Loucy (cell line): ENCODE results near the gene OR4D1.
"Not testable (repeated sequence)": the region's sequence is repeated elsewhere in the genome, so short reads cannot be mapped to it uniquely, and the experiment has no call there.

Source experiments
- H2AFZ ChIP-seq: fragments of 200-600 bp; sonication (generic); 2 replicates; pipeline ENCODE4 v1.6.0; 2016; ENCODE audit warnings: antibody characterized with exemption, mild to moderate bottlenecking, low read length, moderate library complexity
- H3F3A ChIP-seq: fragments of 200-600 bp; 2 replicates; pipeline ENCODE4 v1.6.0; 2016; ENCODE audit warnings: antibody characterized with exemption, low read depth, mild to moderate bottlenecking
- H3K27me3 ChIP-seq: fragments of 200-600 bp; sonication (generic); 2 replicates; pipeline ENCODE4 v1.6.1; 2014; ENCODE audit warnings: low read length, mild to moderate bottlenecking; ENCODE audit not compliant: insufficient read depth, poor library complexity, severe bottlenecking
- H3K36me3 ChIP-seq: fragments of 200-600 bp; sonication (generic); 2 replicates; pipeline ENCODE4 v1.6.1; 2016; ENCODE audit warnings: low read length; ENCODE audit not compliant: insufficient read depth
- H3K4me1 ChIP-seq: fragments of 200-600 bp; sonication (generic); 2 replicates; pipeline ENCODE4 v1.5.1; 2014; ENCODE audit warnings: low read length, mild to moderate bottlenecking; ENCODE audit not compliant: insufficient read depth, poor library complexity, severe bottlenecking
- H3K4me2 ChIP-seq: fragments of 200-600 bp; sonication (generic); 2 replicates; pipeline ENCODE4 v1.6.0; 2014; ENCODE audit warnings: antibody characterized with exemption, low read length, low read depth, mild to moderate bottlenecking; ENCODE audit not compliant: poor library complexity, severe bottlenecking
- H3K4me3 ChIP-seq: fragments of 200-600 bp; sonication (generic); 2 replicates; pipeline ENCODE4 v1.5.1; 2014; ENCODE audit warnings: low read length, mild to moderate bottlenecking, mixed read lengths; ENCODE audit not compliant: poor library complexity, severe bottlenecking
- H3K79me2 ChIP-seq: fragments of 200-600 bp; sonication (generic); 2 replicates; pipeline ENCODE4 v1.6.1; 2014; ENCODE audit warnings: low read length; ENCODE audit not compliant: insufficient read depth
- H3K9ac ChIP-seq: fragments of 200-600 bp; sonication (generic); 2 replicates; pipeline ENCODE4 v1.6.0; 2014; ENCODE audit warnings: mild to moderate bottlenecking, low read depth, low read length, moderate library complexity; ENCODE audit not compliant: poor library complexity, severe bottlenecking
- H3K9me2 ChIP-seq: fragments of 200-600 bp; sonication (generic); replicated peaks from 2 replicates; pipeline ENCODE4 v1.6.1; 2016; ENCODE audit warnings: low read depth, low read length, mixed read lengths
- H3K9me3 ChIP-seq: fragments of 200-600 bp; sonication (generic); 2 replicates; pipeline ENCODE4 v1.6.1; 2014; ENCODE audit warnings: mild to moderate bottlenecking, antibody characterized with exemption, low read length, low read depth; ENCODE audit not compliant: insufficient read depth
- H4K20me1 ChIP-seq: fragments of 200-600 bp; sonication (generic); 2 replicates; pipeline ENCODE4 v1.6.0; 2014; ENCODE audit warnings: antibody characterized with exemption, low read length, mild to moderate bottlenecking; ENCODE audit not compliant: insufficient read depth, poor library complexity, severe bottlenecking
- CTCF ChIP-seq: fragments of 200-600 bp; sonication (generic); conservative IDR thresholded peaks from 2 replicates; pipeline ENCODE4 v1.5.1; 2014; ENCODE audit warnings: mild to moderate bottlenecking, antibody characterized with exemption, low read length
- EZH2phosphoT487 ChIP-seq: fragments of 200-600 bp; IDR thresholded peaks from 2 replicates; pipeline ENCODE4 v1.6.1; 2018; ENCODE audit warnings: antibody characterized with exemption, mild to moderate bottlenecking, moderate library complexity, borderline replicate concordance

Gene OR4D1

DNA sequence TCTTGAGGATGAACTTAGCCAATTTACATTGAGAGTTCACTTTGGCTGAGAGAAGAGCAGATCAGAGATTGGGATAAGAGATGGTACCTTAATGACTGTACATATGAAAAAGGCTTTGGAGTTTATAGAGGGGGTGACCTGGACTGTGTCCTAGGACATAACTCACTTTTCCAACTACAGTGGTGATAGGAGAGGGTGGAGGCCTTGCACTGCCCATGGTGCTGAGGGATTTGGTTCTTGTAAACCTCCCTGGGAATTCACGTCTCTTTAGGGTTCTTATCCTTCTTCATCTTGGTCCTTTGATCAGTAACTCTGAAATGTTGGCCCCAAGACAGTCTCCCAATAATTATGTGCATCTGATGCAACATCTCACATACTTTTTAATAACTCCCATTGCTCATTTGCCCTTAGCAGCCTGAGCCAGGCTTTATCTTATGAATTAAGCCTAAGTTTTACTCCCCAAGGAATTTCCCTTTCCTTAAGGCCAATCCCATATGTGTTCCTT, at the start of gene OR4D1:
Gene OR4D1 (plus strand): TSS at position 455 of the 505 bp plus-strand sequence. CDS start 6,770 bp downstream, outside the sequence.
- Histone ChIP-seq H3K9me3 (peaks cover 18% of the 10 kb centered on the region; the same call in 1 of the 2 replicates), H2AFZ (no peak within 1 kb of the TSS), H3K9me2 (no peaks in the 10 kb centered on the region), H3F3A (peaks cover 3% of the 10 kb centered on the region; the same call in 1 of the 2 replicates), H4K20me1 (no peaks in the 10 kb centered on the region), H3K4me2 (no peak within 1 kb of the TSS), H3K79me2 (no peaks in the 10 kb centered on the region), H3K36me3 (no peaks in the 10 kb centered on the region), H3K9ac (no peak within 1 kb of the TSS), H3K27me3 (peaks cover 11% of the 10 kb centered on the region), H3K4me3 (no peak within 1 kb of the TSS), H3K4me1 (peaks cover 9% of the 10 kb centered on the region)
- TF ChIP-seq EZH2phosphoT487: no peak
- no peak for TF ChIP-seq CTCF

DNA sequence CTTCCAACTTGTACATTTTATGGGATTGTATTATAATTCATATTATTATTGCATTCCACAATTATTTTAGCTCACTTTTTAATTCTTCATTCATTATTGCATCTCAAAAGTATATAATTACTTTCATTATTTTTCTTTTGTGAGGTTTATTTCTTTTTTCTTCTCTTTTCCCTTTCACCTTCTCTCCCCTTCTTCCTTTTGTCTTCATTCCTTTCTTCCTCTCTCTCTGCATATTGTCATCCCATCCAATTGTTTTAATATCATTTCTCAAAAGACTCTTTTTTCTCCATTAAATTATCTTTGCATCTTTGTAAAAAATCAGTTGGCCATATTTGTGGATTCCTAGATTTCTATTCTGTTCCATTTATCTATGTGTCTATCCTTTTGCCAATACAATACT, 47.7 kb upstream of the OR4D1 start:
- no peaks in the 10 kb centered on the region for H3K79me2 ChIP-seq
- no peak overlapping the region for H3K4me3 ChIP-seq
- no peak for TF ChIP-seq CTCF
- no peak for TF ChIP-seq EZH2phosphoT487
- no peaks in the 10 kb centered on the region for H3K9me2 ChIP-seq
- H3K36me3 ChIP-seq: no peaks in the 10 kb centered on the region
- no peak overlapping the region for H3K9ac ChIP-seq
- H3K27me3 ChIP-seq: no peaks in the 10 kb centered on the region
- no peak overlapping the region for H3K4me2 ChIP-seq
- no peaks in the 10 kb centered on the region for H4K20me1 ChIP-seq
- H2AFZ ChIP-seq: no peak overlapping the region
- no peaks in the 10 kb centered on the region for H3F3A ChIP-seq
- H3K9me3 ChIP-seq: no peaks in the 10 kb centered on the region
- no peaks in the 10 kb centered on the region for H3K4me1 ChIP-seq

DNA sequence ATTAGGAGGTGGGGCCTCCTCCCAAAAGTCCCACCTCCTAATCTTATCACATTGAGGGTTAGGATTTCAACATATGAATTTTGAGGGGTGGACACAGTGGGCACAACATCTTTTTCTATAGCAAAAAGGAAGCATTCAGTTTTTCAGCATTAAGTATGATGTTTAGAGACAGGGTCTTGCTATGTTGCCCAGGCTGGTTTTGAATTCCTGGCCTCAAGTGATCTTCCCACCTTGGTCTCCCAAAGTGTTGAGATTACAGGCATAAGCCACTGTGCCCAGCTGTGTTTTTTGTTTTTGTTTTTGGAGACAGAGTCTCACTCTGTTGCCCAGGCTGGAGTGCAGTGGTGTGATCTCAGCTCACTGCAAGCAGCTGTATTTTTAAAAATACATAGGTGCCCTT, 46.3 kb upstream of the OR4D1 start:
- H3K4me2 ChIP-seq, H3F3A ChIP-seq, H3K4me3 ChIP-seq: not testable (repeated sequence)

DNA sequence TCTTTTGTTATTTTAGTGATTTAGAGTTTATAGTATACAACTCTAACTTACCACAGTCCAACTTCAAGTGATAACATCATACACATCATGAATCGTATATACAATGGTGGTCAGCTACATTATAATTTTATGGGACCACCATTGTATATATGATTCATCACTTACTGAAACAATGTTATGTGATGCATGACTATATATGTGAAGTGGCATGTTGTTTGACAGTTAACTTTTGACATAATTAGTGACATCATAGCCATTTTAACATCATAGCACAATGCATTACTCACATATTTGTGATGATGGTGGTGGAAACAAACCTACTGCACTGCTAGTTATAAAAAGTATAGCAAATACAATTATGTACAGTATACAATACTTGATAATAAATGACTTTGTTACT, 43.1 kb upstream of the OR4D1 start:
- Histone ChIP-seq H2AFZ (no peak overlapping the region), H3K4me2 (no peak overlapping the region), H3K9me2 (no peaks in the 10 kb centered on the region), H4K20me1 (no peaks in the 10 kb centered on the region), H3K9ac (no peak overlapping the region), H3K36me3 (no peaks in the 10 kb centered on the region), H3K27me3 (no peaks in the 10 kb centered on the region), H3K79me2 (no peaks in the 10 kb centered on the region), H3F3A (no peaks in the 10 kb centered on the region), H3K9me3 (no peaks in the 10 kb centered on the region), H3K4me1 (no peaks in the 10 kb centered on the region), H3K4me3 (no peak overlapping the region)
- TF ChIP-seq CTCF (no peak), EZH2phosphoT487 (no peak)

More for the DNA sequence above, 46.3 kb upstream of the OR4D1 start:
- H3K27me3 ChIP-seq, H2AFZ ChIP-seq, H3K79me2 ChIP-seq, H3K9me2 ChIP-seq, H3K36me3 ChIP-seq, H4K20me1 ChIP-seq, H3K9me3 ChIP-seq, H3K4me1 ChIP-seq, H3K9ac ChIP-seq: not testable (repeated sequence)
